Hematopoietic multipotent progenitor cell treated with erythropoietin and hydrocortisone succinate and interleukin-3 and kit ligand, for 17 days (in vitro differentiated cells): Measurements from ENCODE around the gene LYAR.
"Not testable (repeated sequence)": the region's sequence is repeated elsewhere in the genome, so short reads cannot be mapped to it uniquely, and the experiment has no call there.

ENCODE experiments used
- DNase-seq: peaks from one replicate; pipeline ENCODE4 v3.0.0-alpha.2; 2015; ENCODE audit warnings: low spot score

The LYAR gene

DNA sequence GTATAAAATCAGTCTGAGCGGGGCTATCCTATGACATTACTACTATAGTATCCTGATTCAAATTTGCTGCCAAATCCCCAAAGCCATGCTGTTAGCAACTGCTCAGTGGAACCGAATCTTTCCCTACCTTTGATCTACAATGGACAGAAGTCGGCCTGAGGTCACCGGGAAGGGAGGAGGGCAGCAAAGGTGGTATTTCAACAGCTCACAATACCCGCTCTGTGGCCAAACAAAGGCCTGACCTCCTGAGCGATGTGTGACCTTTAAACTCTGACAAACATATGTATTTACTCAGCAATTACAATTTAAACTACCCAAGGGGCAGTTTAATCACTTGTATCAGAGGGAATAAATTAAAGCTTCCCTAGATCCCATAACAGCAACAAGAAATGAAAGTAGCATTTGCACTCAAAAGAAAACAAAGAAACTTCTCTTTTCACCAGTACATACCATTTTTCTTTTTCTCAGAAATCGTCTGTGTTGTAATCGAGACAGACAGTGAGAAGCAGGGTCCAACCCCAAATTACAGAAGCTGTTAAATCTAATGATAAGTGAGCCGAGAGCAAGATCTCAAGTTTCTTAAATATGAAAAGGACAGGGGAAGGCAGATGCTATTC is 30.4 kb downstream of the LYAR start:
- no peak for DNase-seq

DNA sequence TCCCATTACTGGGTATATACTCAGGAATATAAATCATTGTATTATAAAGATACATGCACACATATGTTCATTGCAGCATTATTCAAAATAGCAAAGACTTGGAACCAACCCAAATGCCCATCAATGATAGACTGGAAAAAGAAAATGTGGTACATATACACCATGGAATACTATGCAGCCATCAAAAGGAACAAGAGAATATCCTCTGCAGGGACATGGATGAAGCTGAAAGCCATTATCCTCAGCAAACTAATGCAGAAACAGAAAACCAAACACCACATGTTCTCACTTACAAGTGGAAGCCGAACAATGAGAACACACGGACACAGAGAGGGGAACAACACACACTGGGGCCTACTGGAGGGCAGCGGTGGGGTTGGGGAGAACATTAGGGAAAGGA is 32.2 kb downstream of the LYAR start:
- not testable (repeated sequence) for DNase-seq

DNA sequence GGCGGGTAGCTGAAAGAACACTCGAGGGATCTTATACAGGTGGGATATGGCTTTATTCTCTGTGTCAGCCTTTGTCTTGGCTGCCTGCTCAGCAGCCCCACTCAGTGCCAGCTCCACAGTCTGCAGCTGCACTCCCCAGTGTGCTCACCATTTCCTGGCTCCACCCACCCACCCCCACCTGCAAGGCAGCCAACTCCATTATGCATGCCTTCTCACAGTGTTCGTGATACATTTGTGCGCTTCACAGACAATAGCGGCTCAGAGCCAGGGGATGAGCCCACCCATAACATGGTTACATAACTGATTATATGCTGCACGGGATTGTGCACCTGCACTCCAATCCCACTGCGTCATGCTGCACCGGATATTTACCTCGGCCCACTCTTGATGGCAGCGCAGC is 33.2 kb downstream of the LYAR start:
- DNase-seq: no peak

GRCh38 chr4:4254666-4255065 is 35.3 kb downstream of the LYAR start:
- DNase-seq: no peak

GRCh38 chr4:4254199-4254598 is 35.8 kb downstream of the LYAR start:
- DNase-seq: no peak

- DNase-seq: no peak
These were observed 40.1 kb downstream of the LYAR start for GRCh38 chr4:4249866-4250265.

DNA sequence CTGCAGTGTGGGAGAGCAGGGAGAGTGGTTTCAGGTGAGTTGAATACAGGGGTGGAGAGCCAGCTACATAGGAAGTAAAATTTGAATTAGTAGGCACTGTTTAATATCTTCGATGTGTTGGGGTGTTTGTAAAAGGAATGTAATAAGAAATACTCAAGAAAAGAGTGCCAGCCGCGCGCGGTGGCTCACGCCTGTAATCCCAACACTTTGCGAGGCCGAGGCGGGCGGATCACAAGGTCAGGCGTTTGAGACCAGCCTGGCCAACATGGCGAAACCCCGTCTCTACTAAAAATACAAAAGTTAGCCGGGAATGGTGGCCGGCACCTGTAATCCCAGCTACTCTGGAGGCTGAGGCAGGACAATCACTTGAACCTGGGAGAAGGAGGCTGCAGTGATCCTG is 40.6 kb downstream of the LYAR start:
- DNase-seq: not testable (repeated sequence)

DNA sequence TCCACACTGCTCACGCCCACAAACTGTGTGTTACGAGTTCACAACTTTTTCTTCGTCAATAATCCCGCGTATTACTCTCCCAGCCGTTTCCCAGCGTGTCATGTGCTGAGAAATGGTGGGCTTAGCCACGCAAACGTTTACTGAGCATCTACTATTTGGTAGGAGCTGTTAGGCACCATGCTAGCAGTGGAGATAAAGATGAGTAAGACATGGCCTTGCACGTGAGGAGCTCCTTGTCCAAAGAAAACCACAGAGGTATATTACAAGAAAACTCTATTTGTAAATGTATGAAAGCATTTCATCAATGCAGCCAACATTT is 41.1 kb downstream of the LYAR start:
- DNase-seq: peak; percentile 31

DNA sequence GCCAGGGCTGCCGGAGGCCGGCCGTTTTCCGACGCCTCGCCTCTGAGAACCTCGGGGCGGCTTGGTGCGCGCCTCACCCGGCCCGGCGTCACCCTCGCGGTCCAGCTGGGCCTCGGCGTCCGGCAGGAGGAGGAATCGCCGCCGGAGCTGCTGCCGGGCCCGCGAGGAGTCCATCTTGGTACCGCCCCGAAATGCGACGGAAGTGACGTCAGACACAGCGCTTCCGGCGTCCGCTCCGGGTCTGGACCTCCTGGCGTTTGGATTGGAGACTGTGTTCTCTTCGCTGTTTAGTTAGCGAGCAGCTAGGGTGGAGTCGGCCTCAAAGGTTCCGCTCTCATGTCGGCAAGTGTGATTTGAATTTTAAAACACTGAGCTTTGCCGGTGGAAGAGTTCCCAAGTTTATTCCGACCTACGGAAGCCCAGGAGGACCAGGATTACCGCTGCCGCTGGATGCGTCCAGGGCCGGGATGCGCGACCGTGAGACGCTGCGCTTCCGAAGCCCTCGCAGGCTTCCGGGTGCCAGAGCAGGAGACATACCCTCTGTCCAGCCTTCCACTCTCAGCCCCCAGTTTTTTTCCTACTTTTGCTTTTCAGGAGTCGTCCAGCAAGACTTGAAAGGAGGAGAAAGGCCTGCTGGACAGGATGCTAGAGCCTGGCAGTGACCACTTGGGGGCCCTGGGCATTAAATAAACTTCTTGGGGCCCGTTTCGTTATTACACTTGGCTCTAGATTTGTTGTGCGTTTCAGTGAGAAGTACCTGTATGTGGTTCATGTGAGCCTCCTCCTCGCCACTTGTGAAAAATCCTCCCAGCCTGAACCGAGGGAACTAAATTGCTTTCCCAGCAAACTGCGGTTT is 41.7 kb downstream of the LYAR start, which contains the start of gene TMEM128:
Gene TMEM128, minus strand, starts transcription at position 195 of the 856 bp plus-strand sequence. Its CDS starts 21 bp downstream, at position 174.
- peak; percentile 96 for DNase-seq

DNA sequence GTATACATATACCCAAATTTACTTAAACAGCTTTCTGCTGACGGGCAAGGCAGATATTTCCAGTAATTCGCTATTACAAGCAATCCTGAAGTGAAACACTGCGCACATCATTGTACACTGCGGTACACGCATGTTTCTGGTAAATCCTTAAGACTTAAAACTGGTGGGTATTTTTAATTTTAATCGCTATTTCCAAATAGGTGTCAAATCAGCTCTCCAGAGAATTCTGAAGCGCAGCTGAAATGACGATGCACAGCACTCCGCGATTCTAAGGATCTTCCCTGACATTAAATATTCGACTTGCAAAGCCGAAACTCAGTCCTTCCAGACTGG is 42.3 kb downstream of the LYAR start:
- DNase-seq: no peak

DNA sequence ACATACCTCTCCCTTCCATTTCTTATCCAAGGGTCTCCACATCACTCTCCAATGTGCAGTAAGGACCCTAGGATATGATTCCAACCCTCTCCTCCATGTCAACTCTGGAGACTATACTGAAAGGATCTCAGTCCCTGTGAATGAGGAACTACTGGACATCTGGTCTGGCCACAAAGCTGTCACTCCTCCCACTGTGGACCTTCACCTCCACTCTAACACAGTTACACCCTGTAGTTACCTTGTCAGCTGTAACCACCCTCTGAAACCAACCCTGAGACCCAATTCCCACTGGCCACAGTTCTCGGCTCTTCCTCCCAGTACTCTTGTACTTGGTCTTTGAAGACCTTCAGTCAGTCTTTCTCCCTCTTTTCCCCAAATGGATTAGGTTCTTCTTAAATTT is 44.8 kb downstream of the LYAR start:
- DNase-seq: no peak

- not testable (repeated sequence) for DNase-seq
These were observed 50.4 kb downstream of the LYAR start for GRCh38 chr4:4239551-4239950.

- DNase-seq: no peak
These were observed 56.3 kb downstream of the LYAR start for GRCh38 chr4:4233610-4234009.

DNA sequence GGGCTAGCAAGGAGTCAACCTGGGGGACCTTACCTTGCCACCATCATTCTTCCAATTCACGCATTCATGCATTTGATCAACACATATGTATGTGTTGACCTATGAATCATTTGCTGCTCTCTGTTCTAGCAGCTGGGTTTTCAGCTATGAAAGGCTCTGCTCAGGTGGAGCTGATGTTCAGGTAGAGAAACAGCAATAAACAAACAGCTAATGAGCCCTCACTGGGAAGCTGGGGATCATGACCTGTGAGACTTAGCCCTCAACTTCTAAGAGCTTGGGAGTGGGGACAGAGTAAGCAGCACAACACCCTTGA is 61.6 kb downstream of the LYAR start:
- no peak for DNase-seq

GRCh38 chr4:4227510-4228355 is 62.2 kb downstream of the LYAR start:
- DNase-seq: no peak

DNA sequence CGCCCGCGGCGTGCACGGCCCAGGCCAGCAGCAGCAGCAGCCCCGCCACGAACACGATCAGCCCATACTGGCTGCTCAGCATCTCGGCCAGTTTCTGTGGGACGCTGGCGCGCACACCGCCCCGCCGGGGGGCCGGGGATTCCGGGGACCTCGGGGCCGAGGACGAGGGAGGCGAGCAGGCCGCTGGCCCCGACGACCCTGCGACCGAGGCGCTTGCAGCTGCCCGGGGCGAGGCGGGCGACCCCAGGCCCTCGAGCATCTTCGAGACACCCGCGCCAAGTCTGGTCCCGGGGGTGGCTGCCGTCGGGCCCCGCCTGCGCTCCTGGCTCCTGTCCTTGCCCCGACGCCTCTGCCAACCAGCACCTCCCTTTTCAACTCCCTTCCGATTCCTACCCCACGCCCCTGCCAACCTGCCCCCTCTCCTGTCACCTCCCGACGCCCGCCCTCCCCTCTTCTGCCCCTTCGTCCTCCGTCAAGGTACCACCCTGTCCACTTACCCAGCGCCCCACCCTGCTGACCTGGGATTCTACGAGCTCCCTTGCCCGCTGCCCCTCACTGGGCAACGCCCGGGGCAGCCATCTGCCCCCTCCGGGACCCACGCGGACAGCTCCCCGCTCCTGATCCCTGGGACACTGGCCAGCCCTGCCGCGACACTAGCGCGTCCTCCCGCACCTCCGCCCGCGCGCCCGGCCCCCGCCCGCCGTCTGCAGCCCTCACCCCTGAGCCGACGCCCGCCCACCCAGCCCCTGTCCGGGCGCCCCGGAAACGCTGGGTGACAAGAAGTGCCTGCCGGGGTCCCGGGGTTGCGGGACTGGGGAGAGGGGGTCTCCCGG is 63.1 kb downstream of the LYAR start, which contains the start of gene OTOP1:
Gene OTOP1, minus strand, starts transcription at position 324 of the 833 bp plus-strand sequence. Its CDS starts 65 bp downstream, at position 259.
- DNase-seq: no peak

GRCh38 chr4:4225915-4226605 is 63.9 kb downstream of the LYAR start:
- no peak for DNase-seq
